Heart left ventricle (tissue), 13 donors: ENCODE data around the gene DPY19L1.

Experiments
- POLR2A ChIP-seq, 2 donors: fragments of 450-650 bp; IDR thresholded peaks; one replicate each; pipeline ENCODE4 v1.6.1; 2017; ENCODE audit warnings: antibody characterized with exemption in 2 of 2, mild to moderate bottlenecking in 2 of 2, moderate library complexity in 2 of 2
- TF ChIP-seq, protein P1 (sequence below), 12 donors: fragments of 200-600 bp; sonication (generic) in 4 of 12; IDR thresholded peaks; one replicate each; pipeline versions ENCODE4 v1.5.0 to v1.8.0; 2018 to 2022; ENCODE audit warnings: antibody characterized with exemption in 12 of 12, mild to moderate bottlenecking in 5 of 12
- donor health status: ischemic (EF 13 %, LVEDD 7.1; RV severe dilation, severe dysfunction).
- donor health status: DM: no; HTN: yes; CAD: no.
- donor health status: DM: no; HTN: no; CAD: no.
- donor health status: ischemic (EF 25% LVEDD 6.9; RV normal size, moderate dysfunction).
- donor health status: ischemic (EF 25% LVEDD 5.7; RV mildly dilated, moderate dysfunction).
- donor health status: ischemic (EF 35%, LVEDD 5.7; RV mildly dilated, moderate dysfunction).
- donor health status: nonischemic (EF 11% LVEDD 7.7; RV severe dilation, severe dysfunction).
- donor health status: DM: yes; HTN: yes; CAD: no.
- donor health status: PGD.
- donor health status: ischemic (EF 29% LVEDD 5.4; RV normal size, mild dysfunction).
- donor health status: nonischemic (EF 23%, LVEDD 6.1; RV moderate dilation, normal function).

DNA sequence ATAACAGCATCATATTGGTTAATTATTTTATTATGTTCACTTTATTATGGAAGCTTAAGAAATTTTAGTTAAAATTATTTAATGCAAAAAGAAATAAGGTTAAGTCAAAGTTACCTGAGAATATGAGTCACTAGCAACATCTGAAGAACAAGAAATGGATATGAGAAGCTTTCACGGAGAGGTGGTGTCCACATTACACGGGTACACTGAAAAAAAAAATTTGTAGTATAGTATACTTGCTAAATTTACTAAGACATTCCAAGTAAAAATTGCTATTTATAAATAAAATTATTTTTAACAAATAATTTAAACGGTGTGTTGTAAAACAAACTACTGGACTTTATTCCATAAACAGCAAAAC is 63.9 kb downstream of the DPY19L1 start:
- TF ChIP-seq, protein P1, sequence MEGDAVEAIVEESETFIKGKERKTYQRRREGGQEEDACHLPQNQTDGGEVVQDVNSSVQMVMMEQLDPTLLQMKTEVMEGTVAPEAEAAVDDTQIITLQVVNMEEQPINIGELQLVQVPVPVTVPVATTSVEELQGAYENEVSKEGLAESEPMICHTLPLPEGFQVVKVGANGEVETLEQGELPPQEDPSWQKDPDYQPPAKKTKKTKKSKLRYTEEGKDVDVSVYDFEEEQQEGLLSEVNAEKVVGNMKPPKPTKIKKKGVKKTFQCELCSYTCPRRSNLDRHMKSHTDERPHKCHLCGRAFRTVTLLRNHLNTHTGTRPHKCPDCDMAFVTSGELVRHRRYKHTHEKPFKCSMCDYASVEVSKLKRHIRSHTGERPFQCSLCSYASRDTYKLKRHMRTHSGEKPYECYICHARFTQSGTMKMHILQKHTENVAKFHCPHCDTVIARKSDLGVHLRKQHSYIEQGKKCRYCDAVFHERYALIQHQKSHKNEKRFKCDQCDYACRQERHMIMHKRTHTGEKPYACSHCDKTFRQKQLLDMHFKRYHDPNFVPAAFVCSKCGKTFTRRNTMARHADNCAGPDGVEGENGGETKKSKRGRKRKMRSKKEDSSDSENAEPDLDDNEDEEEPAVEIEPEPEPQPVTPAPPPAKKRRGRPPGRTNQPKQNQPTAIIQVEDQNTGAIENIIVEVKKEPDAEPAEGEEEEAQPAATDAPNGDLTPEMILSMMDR (IDR thresholded peaks at IDR 0.05): no peak
- no peak for TF ChIP-seq POLR2A (IDR thresholded peaks at IDR 0.05)
